ENCODE results near the gene ZBTB20.

DNA sequence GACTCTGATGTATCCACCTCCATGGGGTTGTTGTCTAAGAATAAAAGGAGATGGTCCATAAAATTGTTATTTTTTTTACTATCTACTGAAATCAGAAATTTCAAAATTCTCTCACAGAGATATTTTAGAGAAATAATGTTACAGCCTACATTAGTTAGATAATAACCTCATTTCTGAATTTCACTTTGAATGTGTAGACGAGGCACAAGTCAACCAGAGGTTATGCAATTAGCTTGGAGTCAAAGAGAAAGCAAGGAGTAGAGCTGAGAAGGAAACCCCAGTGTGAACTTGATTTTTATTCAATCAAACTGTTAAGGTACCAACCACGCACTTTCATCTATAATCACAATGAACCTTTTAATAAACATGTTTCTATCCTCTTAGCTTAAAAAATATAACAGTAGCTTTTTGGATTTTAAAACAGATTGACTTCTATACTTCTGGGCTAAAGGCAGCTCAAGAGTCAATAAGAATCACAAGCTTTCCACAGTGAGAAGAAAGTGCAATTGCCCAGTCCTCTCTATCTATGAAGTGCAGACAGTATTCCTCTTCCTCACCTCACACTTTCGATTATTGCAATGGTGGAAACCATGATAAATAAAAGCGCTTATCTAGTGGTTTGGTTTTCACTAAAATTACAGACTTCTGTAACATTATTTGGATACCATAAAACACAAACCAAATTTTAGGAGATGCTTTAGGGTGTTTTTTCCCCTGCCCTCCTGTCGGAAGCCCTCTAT, 403.2 kb downstream of the ZBTB20 start:
- no peak for TF ChIP-seq POLR2AphosphoS5 (IDR thresholded peaks at IDR 0.05)
- TF ChIP-seq, protein P1, sequence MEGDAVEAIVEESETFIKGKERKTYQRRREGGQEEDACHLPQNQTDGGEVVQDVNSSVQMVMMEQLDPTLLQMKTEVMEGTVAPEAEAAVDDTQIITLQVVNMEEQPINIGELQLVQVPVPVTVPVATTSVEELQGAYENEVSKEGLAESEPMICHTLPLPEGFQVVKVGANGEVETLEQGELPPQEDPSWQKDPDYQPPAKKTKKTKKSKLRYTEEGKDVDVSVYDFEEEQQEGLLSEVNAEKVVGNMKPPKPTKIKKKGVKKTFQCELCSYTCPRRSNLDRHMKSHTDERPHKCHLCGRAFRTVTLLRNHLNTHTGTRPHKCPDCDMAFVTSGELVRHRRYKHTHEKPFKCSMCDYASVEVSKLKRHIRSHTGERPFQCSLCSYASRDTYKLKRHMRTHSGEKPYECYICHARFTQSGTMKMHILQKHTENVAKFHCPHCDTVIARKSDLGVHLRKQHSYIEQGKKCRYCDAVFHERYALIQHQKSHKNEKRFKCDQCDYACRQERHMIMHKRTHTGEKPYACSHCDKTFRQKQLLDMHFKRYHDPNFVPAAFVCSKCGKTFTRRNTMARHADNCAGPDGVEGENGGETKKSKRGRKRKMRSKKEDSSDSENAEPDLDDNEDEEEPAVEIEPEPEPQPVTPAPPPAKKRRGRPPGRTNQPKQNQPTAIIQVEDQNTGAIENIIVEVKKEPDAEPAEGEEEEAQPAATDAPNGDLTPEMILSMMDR (IDR thresholded peaks at IDR 0.05), result no peak
